Skeletal muscle cell (primary cell): ENCODE data around the gene FAM151B.
A peak's percentile ranks its signal among the peaks of the same experiment; 100 is the strongest.
"Not testable (repeated sequence)": the region's sequence is repeated elsewhere in the genome, so short reads cannot be mapped to it uniquely, and the experiment has no call there.

ENCODE experiments used
- DNase-seq: peaks from one replicate; pipeline ENCODE4 v3.0.0-alpha.2; 2010; ENCODE audit warnings: low read depth
- H3K4me3 ChIP-seq: 2 replicates; pipeline ENCODE4 v1.5.1; 2011; ENCODE audit warnings: low read depth, mild to moderate bottlenecking, control low read depth, low read length, moderate library complexity

FAM151B gene

GRCh38 chr5:80487829-80488721, at the start of gene FAM151B:
Gene FAM151B, plus strand, starts transcription at chr5:80488100. Its CDS starts 24 bp downstream, at chr5:80488124.
- peak; percentile 59 for DNase-seq
- H3K4me3 ChIP-seq: peak within 1 kb of the TSS; percentile 78

GRCh38 chr5:80438739-80439138, 49.2 kb upstream of the FAM151B start:
- DNase-seq: no peak
- H3K4me3 ChIP-seq: no peak overlapping the region

GRCh38 chr5:80439213-80439612, 48.7 kb upstream of the FAM151B start:
- DNase-seq: no peak
- no peak overlapping the region for H3K4me3 ChIP-seq

GRCh38 chr5:80442742-80443141, 45.2 kb upstream of the FAM151B start:
- no peak overlapping the region for H3K4me3 ChIP-seq
- no peak for DNase-seq

GRCh38 chr5:80453366-80453765, 34.5 kb upstream of the FAM151B start:
- no peak overlapping the region for H3K4me3 ChIP-seq
- DNase-seq: no peak

- DNase-seq: no peak
Measured at GRCh38 chr5:80463269-80463668, 24.6 kb upstream of the FAM151B start.

GRCh38 chr5:80466669-80467485, 21.0 kb upstream of the FAM151B start:
- peak; percentile 28 for DNase-seq
- H3K4me3 ChIP-seq: no peak overlapping the region

More at GRCh38 chr5:80463269-80463668, 24.6 kb upstream of the FAM151B start:
- H3K4me3 ChIP-seq: no peak overlapping the region

GRCh38 chr5:80468131-80468530, 19.8 kb upstream of the FAM151B start:
- no peak overlapping the region for H3K4me3 ChIP-seq
- DNase-seq: no peak

GRCh38 chr5:80470631-80471030, 17.3 kb upstream of the FAM151B start:
- not testable (repeated sequence) for H3K4me3 ChIP-seq, DNase-seq

GRCh38 chr5:80474929-80475328, 13.0 kb upstream of the FAM151B start:
- DNase-seq: no peak
- H3K4me3 ChIP-seq: no peak overlapping the region

GRCh38 chr5:80479713-80480112, 8.2 kb upstream of the FAM151B start:
- DNase-seq: no peak
- H3K4me3 ChIP-seq: no peak overlapping the region

GRCh38 chr5:80480354-80480753, 7.5 kb upstream of the FAM151B start:
- no peak overlapping the region for H3K4me3 ChIP-seq
- DNase-seq: no peak

- DNase-seq: no peak
Measured at GRCh38 chr5:80481019-80481893, 6.6 kb upstream of the FAM151B start.

GRCh38 chr5:80482578-80482977, 5.3 kb upstream of the FAM151B start:
- DNase-seq: no peak
- no peak overlapping the region for H3K4me3 ChIP-seq

More at GRCh38 chr5:80481019-80481893, 6.6 kb upstream of the FAM151B start:
- H3K4me3 ChIP-seq: no peak overlapping the region

GRCh38 chr5:80483636-80484232, 4.2 kb upstream of the FAM151B start:
- no peak for DNase-seq
- H3K4me3 ChIP-seq: no peak overlapping the region

- no peak for DNase-seq
- H3K4me3 ChIP-seq: peak overlapping the region; percentile 78
Measured at GRCh38 chr5:80487444-80487828, 464 bp upstream of the FAM151B start.

GRCh38 chr5:80491296-80491695, 3.4 kb downstream of the FAM151B start:
- no peak for DNase-seq
- no peak overlapping the region for H3K4me3 ChIP-seq

GRCh38 chr5:80492741-80493140, 4.8 kb downstream of the FAM151B start:
- no peak for DNase-seq
- no peak overlapping the region for H3K4me3 ChIP-seq

- not testable (repeated sequence) for H3K4me3 ChIP-seq, DNase-seq
Measured at GRCh38 chr5:80493443-80493842, 5.5 kb downstream of the FAM151B start.
